HEK293 (cell line): ENCODE results near the gene BCORL1.
A peak's percentile ranks its signal among the peaks of the same experiment; 100 is the strongest.

ENCODE experiments used
- CTCF ChIA-PET: fragments of 350-600 bp; formaldehyde crosslinking; extraction: SDS; loops from one replicate; lab custom pipeline; 2021; ENCODE audit warnings: antibody characterized with exemption; lab: Yijun Ruan, JAX
- POLR2A ChIA-PET: fragments of 300-600 bp; formaldehyde crosslinking; extraction: SDS; loops from one replicate; lab custom pipeline; 2020; ENCODE audit warnings: antibody characterized with exemption, inconsistent platforms; lab: Yijun Ruan, JAX
- H3K27ac ChIP-seq: fragments of 200-500 bp; sonication (Bioruptor generic); 2 replicates; pipeline ENCODE4 v1.5.1; 2014; ENCODE audit warnings: low read depth, low read length, control low read depth, inconsistent platforms; ENCODE audit errors: extremely low read depth
- H3K36me3 ChIP-seq, 2 experiments: fragments of 200-500 bp in 1 of 2; sonication (Bioruptor generic) in 1 of 2; 1 replicate in 1 of 2; 2 replicates in 1 of 2; pipeline ENCODE4 v1.5.1; 2014 to 2017; ENCODE audit warnings: inconsistent platforms in 2 of 2, low read length in 2 of 2; ENCODE audit not compliant: control insufficient read depth in 2 of 2, insufficient read depth in 1 of 2
- H3K4me1 ChIP-seq: fragments of 200-500 bp; sonication (Bioruptor generic); 2 replicates; pipeline ENCODE4 v1.5.1; 2014; ENCODE audit warnings: mild to moderate bottlenecking, low read length, inconsistent platforms; ENCODE audit not compliant: control insufficient read depth, insufficient read depth
- H3K4me3 ChIP-seq: 2 replicates; pipeline ENCODE4 v1.5.1; 2011; ENCODE audit warnings: low read depth, mild to moderate bottlenecking, control low read depth, low read length, moderate library complexity
- H3K9me3 ChIP-seq: fragments of 200-500 bp; sonication (Bioruptor generic); 2 replicates; pipeline ENCODE4 v1.5.1; 2014; ENCODE audit warnings: low read depth, low read length, inconsistent platforms; ENCODE audit not compliant: control insufficient read depth, insufficient read depth
- GLIS1 ChIP-seq: fragments of 450-650 bp; formaldehyde crosslinking; IDR thresholded peaks from 2 replicates; pipeline ENCODE4 v1.5.1; 2016; ENCODE audit warnings: missing biosample characterization, missing genetic modification characterization
- KLF1 ChIP-seq: fragments of 450-650 bp; formaldehyde crosslinking; IDR thresholded peaks from 2 replicates; pipeline ENCODE4 v1.5.1; 2016; ENCODE audit warnings: missing biosample characterization, missing genetic modification characterization
- RBAK ChIP-seq: fragments of 450-650 bp; formaldehyde crosslinking; IDR thresholded peaks from 2 replicates; pipeline ENCODE4 v1.5.1; 2016; ENCODE audit warnings: missing biosample characterization, missing genetic modification characterization
- ZBTB48 ChIP-seq: fragments of 450-650 bp; formaldehyde crosslinking; IDR thresholded peaks from 2 replicates; pipeline ENCODE4 v1.5.1; 2016; ENCODE audit warnings: missing biosample characterization, missing genetic modification characterization
- ZNF2 ChIP-seq: fragments of 450-650 bp; formaldehyde crosslinking; IDR thresholded peaks from 2 replicates; pipeline ENCODE4 v1.5.1; 2016; ENCODE audit warnings: missing biosample characterization, missing genetic modification characterization
- ZNF214 ChIP-seq: fragments of 450-650 bp; formaldehyde crosslinking; IDR thresholded peaks from 2 replicates; pipeline ENCODE4 v1.5.1; 2017; ENCODE audit warnings: missing biosample characterization, mild to moderate bottlenecking, missing genetic modification characterization, borderline replicate concordance
- ZNF223 ChIP-seq: fragments of 450-650 bp; formaldehyde crosslinking; IDR thresholded peaks from 2 replicates; pipeline ENCODE4 v1.5.1; 2016; ENCODE audit warnings: missing biosample characterization, missing genetic modification characterization
- ZNF266 ChIP-seq: fragments of 450-650 bp; formaldehyde crosslinking; IDR thresholded peaks from 2 replicates; pipeline ENCODE4 v1.5.1; 2016; ENCODE audit warnings: missing biosample characterization, missing genetic modification characterization, low read depth
- ZNF423 ChIP-seq: fragments of 450-650 bp; formaldehyde crosslinking; IDR thresholded peaks from 2 replicates; pipeline ENCODE4 v1.5.1; 2016; ENCODE audit warnings: missing biosample characterization, missing genetic modification characterization
- ZNF521 ChIP-seq: fragments of 450-650 bp; formaldehyde crosslinking; IDR thresholded peaks from 2 replicates; pipeline ENCODE4 v1.5.1; 2017; ENCODE audit warnings: missing biosample characterization, mild to moderate bottlenecking, missing genetic modification characterization
- ZNF558 ChIP-seq: fragments of 450-650 bp; formaldehyde crosslinking; IDR thresholded peaks from 2 replicates; pipeline ENCODE4 v1.5.1; 2016; ENCODE audit warnings: missing biosample characterization, missing genetic modification characterization
- ZNF654 ChIP-seq: fragments of 450-650 bp; formaldehyde crosslinking; IDR thresholded peaks from 2 replicates; pipeline ENCODE4 v1.5.1; 2016; ENCODE audit warnings: low read depth, missing biosample characterization, missing genetic modification characterization
- ZNF707 ChIP-seq: fragments of 450-650 bp; formaldehyde crosslinking; IDR thresholded peaks from 2 replicates; pipeline ENCODE4 v1.5.1; 2016; ENCODE audit warnings: missing biosample characterization, missing genetic modification characterization
- ZNF785 ChIP-seq: fragments of 450-650 bp; formaldehyde crosslinking; IDR thresholded peaks from 2 replicates; pipeline ENCODE4 v1.5.1; 2016; ENCODE audit warnings: missing biosample characterization, missing genetic modification characterization
- ZSCAN16 ChIP-seq: fragments of 450-650 bp; formaldehyde crosslinking; IDR thresholded peaks from 2 replicates; pipeline ENCODE4 v1.5.1; 2016; ENCODE audit warnings: missing biosample characterization, missing genetic modification characterization
- TF ChIP-seq, protein P1 (sequence below): fragments of 450-650 bp; formaldehyde crosslinking; IDR thresholded peaks from 2 replicates; pipeline ENCODE4 v1.5.1; 2016; ENCODE audit warnings: missing biosample characterization, missing genetic modification characterization
- TF ChIP-seq, protein P2 (sequence below): fragments of 450-650 bp; formaldehyde crosslinking; IDR thresholded peaks from 2 replicates; pipeline ENCODE4 v1.5.1; 2016; ENCODE audit warnings: missing biosample characterization, missing genetic modification characterization
- TF ChIP-seq, protein P3 (sequence below): fragments of 450-650 bp; formaldehyde crosslinking; IDR thresholded peaks from 2 replicates; pipeline ENCODE4 v1.5.1; 2016; ENCODE audit warnings: missing biosample characterization, missing genetic modification characterization

The BCORL1 gene

DNA sequence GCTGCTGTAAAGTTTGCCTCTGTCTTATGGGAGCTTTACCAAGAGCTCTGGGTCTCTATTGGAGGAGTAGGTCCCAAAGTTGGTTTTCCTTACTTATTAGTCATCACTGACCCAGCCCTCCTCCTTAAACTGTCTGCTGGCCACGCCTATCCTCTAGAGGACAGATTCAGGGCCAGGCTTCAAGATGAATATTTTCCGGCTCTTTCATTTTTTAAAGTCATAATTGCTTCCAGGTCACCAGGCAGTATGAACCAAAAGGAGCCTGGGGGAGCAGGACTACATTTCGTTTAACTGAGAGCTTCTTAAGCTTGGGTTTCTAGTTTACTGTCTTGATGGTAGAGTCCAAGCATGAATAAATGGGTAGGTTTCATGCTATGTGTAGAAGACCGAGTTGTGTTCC is 13.7 kb downstream of the BCORL1 start:
- POLR2A ChIA-PET: interaction anchor here (0.6 kb wide), 1 partner anchor 57 kb away, joined by 3 read pairs; no protein-coding TSS in a partner anchor
- H3K27ac ChIP-seq: no peak overlapping the region
- no peaks in the 10 kb centered on the region for H3K4me1 ChIP-seq
- TF ChIP-seq ZSCAN16: no peak
- TF ChIP-seq, protein P1, sequence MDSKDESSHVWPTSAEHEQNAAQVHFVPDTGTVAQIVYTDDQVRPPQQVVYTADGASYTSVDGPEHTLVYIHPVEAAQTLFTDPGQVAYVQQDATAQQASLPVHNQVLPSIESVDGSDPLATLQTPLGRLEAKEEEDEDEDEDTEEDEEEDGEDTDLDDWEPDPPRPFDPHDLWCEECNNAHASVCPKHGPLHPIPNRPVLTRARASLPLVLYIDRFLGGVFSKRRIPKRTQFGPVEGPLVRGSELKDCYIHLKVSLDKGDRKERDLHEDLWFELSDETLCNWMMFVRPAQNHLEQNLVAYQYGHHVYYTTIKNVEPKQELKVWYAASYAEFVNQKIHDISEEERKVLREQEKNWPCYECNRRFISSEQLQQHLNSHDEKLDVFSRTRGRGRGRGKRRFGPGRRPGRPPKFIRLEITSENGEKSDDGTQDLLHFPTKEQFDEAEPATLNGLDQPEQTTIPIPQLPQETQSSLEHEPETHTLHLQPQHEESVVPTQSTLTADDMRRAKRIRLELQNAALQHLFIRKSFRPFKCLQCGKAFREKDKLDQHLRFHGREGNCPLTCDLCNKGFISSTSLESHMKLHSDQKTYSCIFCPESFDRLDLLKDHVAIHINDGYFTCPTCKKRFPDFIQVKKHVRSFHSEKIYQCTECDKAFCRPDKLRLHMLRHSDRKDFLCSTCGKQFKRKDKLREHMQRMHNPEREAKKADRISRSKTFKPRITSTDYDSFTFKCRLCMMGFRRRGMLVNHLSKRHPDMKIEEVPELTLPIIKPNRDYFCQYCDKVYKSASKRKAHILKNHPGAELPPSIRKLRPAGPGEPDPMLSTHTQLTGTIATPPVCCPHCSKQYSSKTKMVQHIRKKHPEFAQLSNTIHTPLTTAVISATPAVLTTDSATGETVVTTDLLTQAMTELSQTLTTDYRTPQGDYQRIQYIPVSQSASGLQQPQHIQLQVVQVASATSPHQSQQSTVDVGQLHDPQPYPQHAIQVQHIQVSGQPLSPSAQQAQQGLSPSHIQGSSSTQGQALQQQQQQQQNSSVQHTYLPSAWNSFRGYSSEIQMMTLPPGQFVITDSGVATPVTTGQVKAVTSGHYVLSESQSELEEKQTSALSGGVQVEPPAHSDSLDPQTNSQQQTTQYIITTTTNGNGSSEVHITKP (tag by site-specific recombination): peak; percentile 63
- peak; percentile 58 for TF ChIP-seq KLF1
- TF ChIP-seq, all 188 proteins: peak for 2
- Histone ChIP-seq H3K36me3 (peaks cover 3% of the 10 kb centered on the region in 2 experiments; a peak in 2 of 3 replicates), H3K9me3 (no peaks in the 10 kb centered on the region), H3K4me3 (no peak overlapping the region)
- CTCF ChIA-PET: interaction anchor here (0.8 to 1.1 kb wide), 2 partner anchors 32 to 55 kb away, joined by 3 to 4 read pairs; no protein-coding TSS in a partner anchor

DNA sequence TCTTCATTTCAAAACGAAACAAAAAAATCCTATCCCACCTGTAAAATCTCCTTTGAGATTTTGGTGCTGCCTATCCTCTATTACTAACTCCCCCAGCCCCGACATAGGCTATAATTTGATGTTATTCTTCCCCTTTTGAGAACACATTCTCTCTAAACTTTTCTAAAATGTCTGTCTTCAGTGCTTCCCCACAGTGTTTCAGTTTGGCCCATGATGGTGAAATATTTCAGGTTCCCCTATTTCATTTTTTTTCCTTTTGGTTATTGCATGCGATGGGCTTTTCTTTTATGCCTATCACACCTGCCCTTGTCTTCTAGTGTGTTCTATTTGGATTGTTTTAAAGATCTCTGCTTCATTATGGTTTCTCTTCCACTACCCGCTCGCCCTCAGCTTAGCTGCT is 14.7 kb downstream of the BCORL1 start:
- Histone ChIP-seq H3K27ac (no peak overlapping the region), H3K9me3 (no peaks in the 10 kb centered on the region), H3K4me1 (no peaks in the 10 kb centered on the region), H3K36me3 (peaks cover 3% of the 10 kb centered on the region in 2 experiments; a peak in 2 of 3 replicates), H3K4me3 (no peak overlapping the region)
- TF ChIP-seq ZNF558 (tag by site-specific recombination): no peak
- TF ChIP-seq, protein P2, sequence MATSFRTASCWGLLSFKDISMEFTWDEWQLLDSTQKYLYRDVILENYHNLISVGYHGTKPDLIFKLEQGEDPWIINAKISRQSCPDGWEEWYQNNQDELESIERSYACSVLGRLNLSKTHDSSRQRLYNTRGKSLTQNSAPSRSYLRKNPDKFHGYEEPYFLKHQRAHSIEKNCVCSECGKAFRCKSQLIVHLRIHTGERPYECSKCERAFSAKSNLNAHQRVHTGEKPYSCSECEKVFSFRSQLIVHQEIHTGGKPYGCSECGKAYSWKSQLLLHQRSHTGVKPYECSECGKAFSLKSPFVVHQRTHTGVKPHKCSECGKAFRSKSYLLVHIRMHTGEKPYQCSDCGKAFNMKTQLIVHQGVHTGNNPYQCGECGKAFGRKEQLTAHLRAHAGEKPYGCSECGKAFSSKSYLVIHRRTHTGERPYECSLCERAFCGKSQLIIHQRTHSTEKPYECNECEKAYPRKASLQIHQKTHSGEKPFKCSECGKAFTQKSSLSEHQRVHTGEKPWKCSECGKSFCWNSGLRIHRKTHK (tag by site-specific recombination): no peak
- no peak for TF ChIP-seq ZNF785
- TF ChIP-seq ZNF423 (tag by site-specific recombination): no peak
- no peak for TF ChIP-seq ZNF214 (tag by site-specific recombination)
- no peak for TF ChIP-seq GLIS1 (tag by site-specific recombination)
- no peak for TF ChIP-seq ZNF223 (tag by site-specific recombination)
- TF ChIP-seq ZNF521 (tag by site-specific recombination): no peak
- TF ChIP-seq ZNF2: no peak
- no peak for TF ChIP-seq ZNF707 (tag by site-specific recombination)
- no peak for TF ChIP-seq ZNF266 (tag by site-specific recombination)
- TF ChIP-seq, protein P3, sequence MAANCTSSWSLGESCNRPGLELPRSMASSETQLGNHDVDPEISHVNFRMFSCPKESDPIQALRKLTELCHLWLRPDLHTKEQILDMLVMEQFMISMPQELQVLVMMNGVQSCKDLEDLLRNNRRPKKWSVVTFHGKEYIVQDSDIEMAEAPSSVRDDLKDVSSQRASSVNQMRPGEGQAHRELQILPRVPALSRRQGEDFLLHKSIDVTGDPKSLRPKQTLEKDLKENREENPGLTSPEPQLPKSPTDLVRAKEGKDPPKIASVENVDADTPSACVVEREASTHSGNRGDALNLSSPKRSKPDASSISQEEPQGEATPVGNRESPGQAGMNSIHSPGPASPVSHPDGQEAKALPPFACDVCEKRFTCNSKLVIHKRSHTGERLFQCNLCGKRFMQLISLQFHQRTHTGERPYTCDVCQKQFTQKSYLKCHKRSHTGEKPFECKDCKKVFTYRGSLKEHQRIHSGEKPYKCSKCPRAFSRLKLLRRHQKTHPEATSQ (tag by site-specific recombination): no peak
- TF ChIP-seq ZNF654 (tag by site-specific recombination): no peak
- no peak for TF ChIP-seq ZBTB48 (tag by site-specific recombination)
- TF ChIP-seq RBAK (tag by site-specific recombination): no peak
- ChIA-PET POLR2A (no interaction called here), CTCF (no interaction called here)
